GM19324 (cell line): Measurements from ENCODE around the gene TBC1D16.
"Not testable (repeated sequence)": the region's sequence is repeated elsewhere in the genome, so short reads cannot be mapped to it uniquely, and the experiment has no call there.

Source experiments
- ATAC-seq: cut with Tn5 transposase; IDR thresholded peaks from one replicate; pipeline ENCODE4 v1.9.1; 2021; ENCODE audit warnings: mild to moderate bottlenecking, moderate library complexity; ENCODE audit not compliant: unreplicated experiment, low FRiP score

Gene TBC1D16

DNA sequence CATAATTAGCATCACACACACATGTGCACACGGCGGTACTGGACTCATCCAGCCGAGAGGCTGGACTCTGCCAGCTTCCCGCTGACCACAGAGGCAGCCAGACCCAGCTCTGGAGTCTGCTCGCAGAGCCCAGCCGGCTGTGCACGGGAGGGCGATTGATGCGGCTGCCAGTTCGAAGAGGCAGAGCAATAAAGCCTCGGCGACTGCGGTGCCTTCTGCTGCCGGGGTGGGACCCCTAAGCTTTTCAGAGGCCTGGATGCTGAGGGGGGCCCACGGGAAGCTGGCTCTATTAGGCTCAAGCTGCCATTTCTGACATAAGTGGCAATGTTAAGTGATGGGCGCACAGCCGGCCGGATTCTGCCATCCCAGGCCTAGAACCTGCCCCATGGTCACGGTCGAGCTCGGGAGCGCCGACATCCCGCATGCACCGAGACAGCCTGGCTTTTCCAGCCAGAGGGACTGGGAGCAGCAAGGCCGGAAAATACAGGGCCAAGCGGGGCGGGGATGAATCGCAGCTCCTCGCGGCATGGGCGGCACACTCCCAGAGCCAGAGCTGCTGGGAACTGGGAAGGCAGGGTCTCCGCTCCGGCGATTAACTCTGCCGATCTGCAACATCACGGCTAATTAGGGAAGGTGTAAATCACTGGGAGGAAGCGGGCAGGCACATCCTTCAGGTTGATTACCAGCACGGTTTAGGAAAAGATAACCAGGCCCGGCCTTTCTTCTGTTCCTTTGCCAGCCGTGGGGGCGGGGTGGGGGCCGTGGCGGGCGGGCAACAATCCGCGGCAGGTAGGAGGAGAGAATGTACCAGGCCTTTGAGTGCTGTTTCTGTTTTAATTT is 57.7 kb downstream of the TBC1D16 start:
- ATAC-seq = no peak

DNA sequence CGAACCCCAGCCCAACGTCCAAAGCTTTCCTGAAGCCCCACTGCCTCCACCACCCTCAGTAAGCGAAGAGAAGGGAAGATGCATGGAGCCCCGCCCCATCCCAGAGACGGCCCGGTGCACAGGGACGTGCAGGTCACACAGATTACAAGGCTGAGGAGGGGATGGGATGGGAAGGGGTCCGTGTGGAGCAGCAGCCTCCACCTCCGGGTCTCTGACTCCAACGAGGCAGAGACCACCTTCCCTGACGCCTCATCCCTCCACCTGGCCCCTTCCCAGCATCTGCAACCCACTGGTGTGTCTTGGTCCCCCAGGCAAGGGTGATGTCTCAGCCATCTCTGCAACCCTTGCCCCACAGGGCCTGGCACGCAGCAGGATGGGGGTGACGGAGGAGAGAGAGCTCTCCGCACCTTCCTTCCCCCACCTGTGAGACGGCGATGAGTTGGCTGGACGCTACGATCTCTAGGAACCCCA is 58.5 kb downstream of the TBC1D16 start:
- ATAC-seq = no peak

DNA sequence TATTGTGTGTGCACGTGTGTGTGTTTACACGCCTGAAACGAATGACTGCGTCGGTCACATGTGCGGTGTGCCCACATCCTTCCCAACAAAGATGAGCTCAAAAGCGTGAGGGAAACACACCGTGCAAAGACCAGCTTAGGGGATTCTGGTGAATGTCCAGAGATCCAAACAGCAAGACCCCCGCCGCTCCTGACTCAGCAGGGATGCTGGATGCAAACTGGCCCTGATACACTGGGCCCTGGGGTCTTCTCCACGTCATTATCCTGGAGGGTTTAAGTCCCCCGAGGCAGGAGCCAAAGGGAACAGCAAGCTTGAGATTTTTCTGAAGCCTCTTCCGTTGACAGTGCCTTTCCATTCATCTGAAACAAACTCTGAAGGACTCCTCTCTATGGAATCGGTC is 59.2 kb downstream of the TBC1D16 start:
- ATAC-seq = no peak

- ATAC-seq = no peak
These were observed 60.1 kb downstream of the TBC1D16 start for GRCh38 chr17:79975498-79976134.

- no peak for ATAC-seq
These were observed 60.8 kb downstream of the TBC1D16 start for GRCh38 chr17:79974566-79975497.

- no peak for ATAC-seq
These were observed 64.0 kb downstream of the TBC1D16 start for GRCh38 chr17:79971651-79972050.

DNA sequence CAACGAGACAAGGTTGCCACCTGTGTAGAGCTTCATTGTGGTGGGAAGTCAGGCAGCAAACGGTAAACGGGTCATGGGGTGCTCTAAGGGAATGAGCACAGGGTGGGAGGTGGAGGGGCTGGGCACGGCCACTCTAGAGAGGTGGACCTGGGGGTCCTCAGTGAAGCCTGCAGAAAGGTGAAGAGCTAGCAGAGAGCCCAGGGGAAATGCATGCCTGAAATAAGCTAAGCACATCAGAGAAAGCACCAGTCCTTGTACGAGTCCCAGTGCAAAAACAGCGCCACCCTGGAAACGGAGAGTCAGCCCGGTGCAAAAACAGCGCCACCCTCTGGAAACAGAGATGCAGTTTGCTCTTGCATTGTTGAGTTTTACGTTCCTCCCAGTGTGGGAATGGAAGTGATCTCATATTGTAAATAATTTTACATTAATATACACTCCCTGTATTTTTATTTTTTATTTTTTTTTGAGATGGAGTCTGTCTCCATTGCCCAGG is 65.0 kb downstream of the TBC1D16 start:
- no peak for ATAC-seq

GRCh38 chr17:79969906-79970305 is 65.8 kb downstream of the TBC1D16 start:
- no peak for ATAC-seq

- ATAC-seq = no peak
These were observed 67.6 kb downstream of the TBC1D16 start for GRCh38 chr17:79968116-79968515.

DNA sequence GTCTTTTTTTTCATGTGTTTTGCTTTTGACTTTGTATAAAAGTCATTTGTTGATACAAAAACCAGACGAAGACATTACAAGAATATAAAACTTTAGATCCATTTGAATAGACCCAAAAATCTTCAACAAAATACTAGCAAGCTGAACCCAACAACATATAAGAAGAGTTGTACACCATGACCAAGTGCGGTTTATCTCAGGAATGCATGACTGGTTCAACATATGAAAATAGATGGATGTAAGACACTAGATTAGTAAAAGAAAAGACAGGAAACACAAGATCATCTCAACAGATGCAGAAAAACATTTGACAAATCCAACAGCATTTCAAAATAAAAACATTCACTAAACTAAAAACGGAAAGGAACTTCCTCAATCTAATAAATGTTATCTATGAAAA is 69.0 kb downstream of the TBC1D16 start:
- no peak for ATAC-seq

- no peak for ATAC-seq
These were observed 69.9 kb downstream of the TBC1D16 start for GRCh38 chr17:79965806-79966205.

DNA sequence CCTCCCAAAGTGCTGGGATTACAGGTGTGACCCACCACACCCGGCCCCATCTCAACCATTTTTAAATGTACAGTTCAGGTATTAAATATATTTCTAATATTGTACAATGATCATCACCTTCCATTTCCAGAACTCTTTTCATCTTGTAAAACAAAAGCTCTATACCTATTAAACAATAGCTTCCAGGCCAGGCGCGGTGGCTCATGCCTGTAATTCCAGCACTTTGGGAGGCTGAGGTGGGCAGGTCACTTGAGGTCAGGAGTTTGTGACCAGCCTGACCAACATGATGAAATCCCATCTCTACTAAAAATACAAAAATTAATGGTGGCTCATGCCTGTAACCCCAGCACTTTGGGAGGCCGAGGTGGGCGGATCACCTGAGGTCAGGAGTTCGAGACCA is 73.2 kb downstream of the TBC1D16 start:
- ATAC-seq = not testable (repeated sequence)

GRCh38 chr17:79961567-79961966 is 74.1 kb downstream of the TBC1D16 start:
- ATAC-seq = not testable (repeated sequence)

- ATAC-seq = no peak
These were observed 74.7 kb downstream of the TBC1D16 start for GRCh38 chr17:79960788-79961522.

DNA sequence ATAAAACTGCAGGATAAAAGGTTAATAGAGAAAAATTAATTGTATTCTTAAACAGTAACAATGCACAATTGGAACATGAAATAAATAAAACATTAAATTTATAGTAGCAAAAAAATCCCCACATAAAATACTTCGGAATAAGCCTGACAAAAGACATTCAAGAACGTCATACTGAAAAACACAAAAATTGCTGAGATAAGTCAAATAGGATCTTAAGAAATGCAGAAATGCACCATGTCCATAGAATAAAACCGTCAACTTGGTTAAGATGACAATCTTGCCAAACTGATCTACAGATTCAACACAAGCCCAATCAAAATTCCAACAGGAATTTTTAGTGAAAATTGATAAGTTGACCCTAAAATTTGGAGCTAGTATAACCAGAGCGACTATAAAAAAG is 76.6 kb downstream of the TBC1D16 start:
- no peak for ATAC-seq

DNA sequence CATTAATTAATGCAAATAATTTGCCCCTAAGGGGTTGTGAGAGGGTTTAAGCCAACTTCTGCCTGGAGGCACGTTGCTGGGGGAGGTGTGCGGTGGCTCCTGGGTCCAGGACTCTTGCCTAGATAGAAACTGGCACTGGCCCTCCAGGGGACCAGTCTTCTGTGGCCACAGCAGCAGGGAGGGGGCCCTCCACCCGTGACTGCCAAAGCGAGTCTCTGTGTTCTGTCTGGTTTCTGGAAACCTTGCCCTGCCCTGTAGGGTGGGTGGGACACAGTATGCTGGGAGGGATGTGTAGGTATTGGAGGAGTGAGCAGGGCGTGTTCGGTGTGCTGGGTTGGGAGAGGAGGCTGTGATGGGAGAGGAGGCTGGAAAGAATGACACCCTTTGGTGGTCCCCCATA is 78.8 kb downstream of the TBC1D16 start:
- no peak for ATAC-seq

GRCh38 chr17:79956441-79956735 is 79.3 kb downstream of the TBC1D16 start:
- not testable (repeated sequence) for ATAC-seq

- ATAC-seq = no peak
These were observed 79.8 kb downstream of the TBC1D16 start for GRCh38 chr17:79955691-79956440.

GRCh38 chr17:79955167-79955549 is 80.5 kb downstream of the TBC1D16 start:
- no peak for ATAC-seq
